HG03103 (cell line): Measurements from ENCODE around the gene TRIP13.
"Not testable (repeated sequence)": the region's sequence is repeated elsewhere in the genome, so short reads cannot be mapped to it uniquely, and the experiment has no call there.

Experiments used
- ATAC-seq: cut with Tn5 transposase; IDR thresholded peaks from one replicate; pipeline ENCODE4 v1.9.1; 2021; ENCODE audit warnings: low read depth; ENCODE audit not compliant: unreplicated experiment

TRIP13 gene, protein sequence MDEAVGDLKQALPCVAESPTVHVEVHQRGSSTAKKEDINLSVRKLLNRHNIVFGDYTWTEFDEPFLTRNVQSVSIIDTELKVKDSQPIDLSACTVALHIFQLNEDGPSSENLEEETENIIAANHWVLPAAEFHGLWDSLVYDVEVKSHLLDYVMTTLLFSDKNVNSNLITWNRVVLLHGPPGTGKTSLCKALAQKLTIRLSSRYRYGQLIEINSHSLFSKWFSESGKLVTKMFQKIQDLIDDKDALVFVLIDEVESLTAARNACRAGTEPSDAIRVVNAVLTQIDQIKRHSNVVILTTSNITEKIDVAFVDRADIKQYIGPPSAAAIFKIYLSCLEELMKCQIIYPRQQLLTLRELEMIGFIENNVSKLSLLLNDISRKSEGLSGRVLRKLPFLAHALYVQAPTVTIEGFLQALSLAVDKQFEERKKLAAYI

GRCh38 chr5:892394-893136 lies at the start of gene TRIP13, which contains the start of gene BRD9:
Gene TRIP13, plus strand, starts transcription at chr5:892884. Its CDS starts 115 bp downstream, at chr5:892999.
Gene BRD9, minus strand, starts transcription at chr5:892801. Its CDS starts 144 bp downstream, at chr5:892657.
- peak; percentile 92 for ATAC-seq

- not testable (repeated sequence) for ATAC-seq
These were observed 49.3 kb upstream of the TRIP13 start for GRCh38 chr5:843371-843770.

- ATAC-seq, result not testable (repeated sequence)
These were observed 48.8 kb upstream of the TRIP13 start for GRCh38 chr5:843926-844325.

DNA sequence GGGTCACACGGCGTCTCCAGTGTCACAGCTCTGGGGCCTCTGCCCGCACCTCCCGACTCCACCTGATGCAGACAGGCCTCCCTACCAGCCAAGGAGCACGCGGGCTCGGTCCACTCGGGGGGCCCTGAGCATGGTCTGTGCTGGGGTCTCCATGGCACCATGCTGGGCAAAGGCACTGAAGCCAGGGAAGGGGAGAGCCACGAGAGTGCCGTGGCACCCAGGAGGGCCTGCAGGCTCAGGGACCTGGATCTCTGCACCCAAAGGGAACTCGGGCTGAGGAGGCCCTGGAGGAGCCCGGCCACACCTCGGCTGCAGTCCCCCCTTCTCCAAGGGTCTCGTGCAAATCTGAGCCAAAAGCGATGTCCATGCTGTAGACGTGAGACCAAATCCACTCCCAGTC lies 48.3 kb upstream of the TRIP13 start:
- not testable (repeated sequence) for ATAC-seq

GRCh38 chr5:845031-845675 lies 47.5 kb upstream of the TRIP13 start:
- ATAC-seq, result not testable (repeated sequence)

GRCh38 chr5:845676-846601 lies 46.7 kb upstream of the TRIP13 start:
- ATAC-seq, result not testable (repeated sequence)

GRCh38 chr5:846602-847091 lies 46.0 kb upstream of the TRIP13 start:
- not testable (repeated sequence) for ATAC-seq

DNA sequence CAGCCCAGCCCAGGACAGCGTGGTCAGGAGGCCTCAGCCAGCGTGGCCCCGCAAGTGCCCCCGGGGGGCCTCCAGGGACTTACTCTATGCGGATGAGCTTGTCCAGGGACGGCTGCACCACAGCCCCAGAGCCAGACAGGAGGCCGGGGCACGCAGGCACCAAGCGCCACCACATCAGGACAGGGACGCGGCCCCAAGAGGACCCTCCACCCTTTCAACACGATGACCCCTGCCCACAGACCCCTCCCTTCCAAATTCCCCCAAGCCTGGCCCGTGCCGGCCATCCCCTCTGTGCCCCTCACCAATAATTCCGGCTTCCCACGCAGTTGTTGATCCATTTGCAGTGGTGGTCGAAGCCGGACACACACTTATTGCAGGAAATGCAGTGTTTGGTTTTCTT lies 45.5 kb upstream of the TRIP13 start:
- not testable (repeated sequence) for ATAC-seq

GRCh38 chr5:847736-848135 lies 44.9 kb upstream of the TRIP13 start:
- not testable (repeated sequence) for ATAC-seq

GRCh38 chr5:848671-849111 lies 44.0 kb upstream of the TRIP13 start:
- no peak for ATAC-seq

DNA sequence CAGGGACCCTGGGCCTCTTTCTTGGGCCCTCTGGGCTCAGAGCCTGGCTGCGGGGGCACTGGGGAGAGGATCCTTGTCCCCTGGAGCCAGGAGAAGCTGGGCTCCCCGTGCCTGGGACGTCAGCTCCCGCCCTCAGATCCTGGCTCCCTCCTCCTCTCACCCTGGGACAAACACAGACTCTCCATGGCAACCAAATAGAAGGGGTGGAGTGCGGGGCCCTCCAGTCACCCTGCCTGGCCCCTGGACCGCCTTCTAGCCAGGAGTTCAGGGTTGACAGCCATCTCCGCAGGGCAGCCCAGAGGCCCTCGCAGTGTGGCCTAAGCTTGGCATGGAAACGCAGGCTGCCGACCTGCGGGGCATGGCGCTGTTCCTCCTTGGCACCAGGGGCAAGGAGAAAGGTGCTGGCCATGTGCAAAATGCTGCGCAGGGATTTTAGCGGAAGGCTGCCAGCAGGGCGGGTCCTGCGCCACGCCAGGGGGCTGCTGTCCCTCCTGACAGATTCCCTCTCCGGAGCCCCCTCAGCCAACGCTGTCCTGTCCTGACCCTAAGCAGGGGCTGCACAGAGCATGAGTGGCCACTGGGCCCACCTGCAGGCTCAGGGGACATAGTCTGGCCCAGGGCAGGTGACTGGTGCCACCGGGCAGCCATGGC lies 42.9 kb upstream of the TRIP13 start:
- no peak for ATAC-seq

GRCh38 chr5:850511-851006 lies 42.1 kb upstream of the TRIP13 start, which contains the start of gene ZDHHC11:
Gene ZDHHC11, minus strand, starts transcription at chr5:850986. Its CDS starts 384 bp downstream, at chr5:850602.
- no peak for ATAC-seq

DNA sequence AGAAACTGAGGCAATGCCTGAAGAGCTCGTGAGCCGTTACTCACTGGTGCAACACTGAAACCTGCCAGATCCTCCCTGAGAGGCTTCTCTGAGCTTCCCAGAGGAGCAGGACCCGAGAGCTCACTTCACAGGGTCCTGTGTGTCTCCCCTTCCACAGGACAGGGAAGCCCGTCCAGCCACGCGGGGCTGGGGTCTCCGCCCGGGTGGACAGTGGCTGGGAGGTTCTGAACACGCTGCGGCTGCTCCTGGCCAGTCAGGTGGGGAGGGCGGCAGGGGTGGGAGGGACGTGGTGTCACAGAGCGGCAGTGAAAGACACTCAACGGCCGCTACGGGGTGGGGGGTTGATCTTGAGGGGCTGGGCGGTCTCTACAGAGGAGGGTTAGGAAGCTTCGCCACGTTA lies 41.6 kb upstream of the TRIP13 start:
- no peak for ATAC-seq

DNA sequence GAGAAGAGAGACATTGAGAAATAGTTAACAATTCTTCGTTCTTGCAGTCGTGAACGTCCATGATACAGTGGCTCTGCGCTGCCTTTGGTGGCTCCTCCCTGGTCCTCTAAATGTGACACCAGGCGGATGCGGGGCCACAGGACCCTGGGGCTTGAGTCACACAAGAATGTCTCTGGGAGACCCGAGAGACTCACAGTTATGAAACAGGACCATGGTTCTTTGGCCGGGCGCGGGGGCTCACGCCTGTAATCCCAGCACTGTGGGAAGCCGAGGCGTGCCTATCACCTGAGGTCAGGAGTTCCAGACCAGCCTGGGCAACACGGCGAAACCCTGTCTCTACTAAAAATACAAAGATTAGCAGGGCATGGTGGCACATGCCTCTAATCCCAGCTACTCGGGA lies 41.1 kb upstream of the TRIP13 start:
- ATAC-seq, result no peak

GRCh38 chr5:852018-852417 lies 40.7 kb upstream of the TRIP13 start:
- ATAC-seq, result no peak

DNA sequence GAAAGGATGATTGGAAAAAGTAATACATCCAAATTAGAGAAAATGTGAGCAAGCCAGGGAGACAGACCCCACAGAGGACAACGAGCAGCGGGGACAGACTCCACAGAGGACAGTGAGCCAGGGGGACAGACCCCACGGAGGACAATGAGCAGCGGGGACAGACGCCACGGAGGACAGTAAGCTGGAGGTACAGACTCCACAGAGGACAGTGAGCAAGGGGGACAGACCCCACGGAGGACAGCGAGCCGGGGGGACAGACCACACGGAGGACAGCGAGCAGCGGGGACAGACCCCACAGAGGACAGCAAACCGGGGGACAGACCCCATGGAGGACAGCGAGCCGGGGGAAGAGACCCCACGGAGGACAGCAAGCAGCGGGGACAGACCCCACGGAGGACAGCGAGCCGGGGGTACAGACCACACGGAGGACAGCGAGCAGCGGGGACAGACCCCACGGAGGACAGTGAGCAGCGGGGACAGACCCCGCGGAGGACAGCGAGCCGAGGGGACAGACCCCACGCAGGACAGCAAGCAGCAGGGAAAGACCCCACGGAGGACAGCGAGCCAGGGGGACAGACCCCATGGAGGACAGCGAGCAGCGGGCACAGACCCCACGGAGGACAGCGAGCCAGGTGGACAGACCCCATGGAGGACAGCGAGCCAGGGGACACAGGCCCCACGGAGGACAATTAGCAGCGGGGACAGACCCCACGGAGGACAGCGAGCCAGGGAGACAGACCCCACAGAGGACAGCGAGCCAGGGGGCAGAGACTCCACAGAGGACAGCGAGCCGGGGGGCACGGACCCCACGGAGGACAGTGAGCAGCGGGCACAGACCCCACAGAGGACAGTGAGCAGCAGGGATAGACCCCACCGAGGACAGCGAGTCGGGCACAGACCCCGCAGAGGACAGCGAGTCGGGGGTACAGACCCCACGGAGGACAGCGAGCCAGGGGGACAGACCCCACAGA lies 40.0 kb upstream of the TRIP13 start:
- no peak for ATAC-seq

DNA sequence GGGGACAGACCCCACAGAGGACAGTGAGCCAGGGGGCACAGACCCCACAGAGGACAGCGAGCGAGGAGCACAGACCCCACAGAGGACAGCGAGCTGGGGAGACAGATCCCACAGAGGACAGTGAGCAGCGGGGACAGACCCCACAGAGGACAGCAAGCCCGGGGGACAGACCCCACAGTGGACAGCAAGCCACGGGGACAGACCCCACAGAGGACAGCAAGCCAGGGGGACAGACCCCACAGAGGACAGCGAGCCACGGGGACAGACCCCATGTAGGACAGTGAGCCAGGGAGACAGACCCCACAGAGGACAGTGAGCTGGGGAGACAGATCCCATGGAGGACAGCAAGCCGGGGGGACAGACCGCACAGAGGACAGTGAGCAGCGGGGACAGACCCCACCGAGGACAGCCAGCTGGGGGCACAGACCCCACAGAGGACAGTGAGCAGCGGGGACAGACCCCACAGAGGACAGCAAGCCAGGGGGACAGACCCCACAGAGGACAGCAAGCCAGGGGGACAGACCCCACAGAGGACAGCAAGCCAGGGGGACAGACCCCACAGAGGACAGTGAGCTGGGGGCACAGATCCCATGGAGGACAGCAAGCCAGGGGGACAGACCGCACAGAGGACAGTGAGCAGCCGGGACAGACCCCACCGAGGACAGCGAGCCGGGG lies 39.1 kb upstream of the TRIP13 start:
- not testable (repeated sequence) for ATAC-seq
